K562 (cell line): Measurements from ENCODE around the gene VWA1. TPM values are rescaled to one million over a fixed set of nuclear protein-coding genes. Genes with fewer than 3 reads are reported as not detected.
A peak's percentile ranks its signal among the peaks of the same experiment; 100 is the strongest.

Source experiments
- BRF1 ChIP-seq: IDR thresholded peaks from 3 replicates; pipeline ENCODE4 v1.6.1; 2011; ENCODE audit warnings: borderline replicate concordance, mild to moderate bottlenecking; ENCODE audit not compliant: insufficient read length; ENCODE audit errors: extremely low read depth
- CREM ChIP-seq: IDR thresholded peaks from 2 replicates; pipeline ENCODE4 v1.6.1; 2014; ENCODE audit warnings: antibody characterized with exemption, low read depth
- DPF2 ChIP-seq: fragments of 450-650 bp; IDR thresholded peaks from 2 replicates; pipeline ENCODE4 v1.6.1; 2016
- KDM1A ChIP-seq, 2 experiments: fragments of 450-650 bp; IDR thresholded peaks; 2 replicates each; pipeline ENCODE4 v1.6.1; 2016; ENCODE audit warnings: mild to moderate bottlenecking in 2 of 2
- MBD2 ChIP-seq: sonication (generic); IDR thresholded peaks from 2 replicates; pipeline ENCODE4 v1.6.1; 2016; ENCODE audit warnings: low read depth, borderline replicate concordance
- NR1H2 ChIP-seq: sonication (generic); formaldehyde crosslinking; IDR thresholded peaks from 2 replicates; pipeline ENCODE4 v1.4.0; 2020; ENCODE audit warnings: mild to moderate bottlenecking, missing genetic modification reagents
- PHF8 ChIP-seq: fragments of 200-600 bp; sonication (generic); IDR thresholded peaks from 2 replicates; pipeline ENCODE4 v1.6.1; 2012; ENCODE audit warnings: mixed run types, mild to moderate bottlenecking, inconsistent platforms, low read length, moderate library complexity, borderline replicate concordance
- RBFOX2 ChIP-seq: fragments of 200-400 bp; formaldehyde crosslinking; IDR thresholded peaks from 2 replicates; pipeline ENCODE4 v1.6.1; 2017; ENCODE audit warnings: low read depth, mild to moderate bottlenecking, low read length, moderate library complexity
- TAF7 ChIP-seq: fragments of 450-650 bp; IDR thresholded peaks from 2 replicates; pipeline ENCODE4 v1.6.1; 2016; ENCODE audit warnings: missing genetic modification characterization, missing compliant biosample characterization
- TCF7L2 ChIP-seq: fragments of 150-350 bp; IDR thresholded peaks from 2 replicates; pipeline ENCODE4 v1.6.1; 2016; ENCODE audit warnings: low read depth, mild to moderate bottlenecking, low read length, moderate library complexity
- ZC3H11A ChIP-seq: IDR thresholded peaks from 2 replicates; pipeline ENCODE4 v1.6.1; 2012; ENCODE audit warnings: low read depth, low read length, improper control_type of control experiment
- ZNF23 ChIP-seq: fragments of 250-450 bp; sonication (Bioruptor Pico); IDR thresholded peaks from 2 replicates; pipeline ENCODE4 v1.4.0; 2020; ENCODE audit warnings: mild to moderate bottlenecking
- ZNF316 ChIP-seq: fragments of 450-650 bp; IDR thresholded peaks from 2 replicates; pipeline ENCODE4 v1.6.1; 2016
- polyA plus RNA-seq, 8 experiments: library from polyadenylated mRNA; depleted of rRNA in 4 of 8; stranded (reverse) in 5 of 8; unstranded in 3 of 8; fragments of >200 nt; fragmentation: Nextera tagmentation in 2 of 8; fragmentation: Illumina TruSeq in 1 of 8; extraction: Ambion mirVana in 2 of 8; extraction: Trizol in 1 of 8; gene quantifications; 2 replicates each; pipeline versions ENCODE4 v1.2.1 to v1.2.3, GENCODE V29; 2011 to 2014; ENCODE audit warnings: inconsistent platforms in 1 of 8, missing spikeins in 1 of 8
- total RNA-seq, 7 experiments: library from RNA; depleted of rRNA in 6 of 7; stranded (reverse); fragments of >200 nt in 6 of 7; fragmentation: Illumina TruSeq in 2 of 7; extraction: Trizol in 2 of 7; gene quantifications; 2 replicates each; pipeline versions ENCODE4 v1.2.1 to v1.2.3, GENCODE V29; 2011 to 2021; ENCODE audit warnings: low replicate concordance in 1 of 7
- TF ChIP-seq, protein P1 (sequence below), 2 experiments: fragments of 450-650 bp; formaldehyde crosslinking in 1 of 2; IDR thresholded peaks; 2 replicates each; pipeline versions ENCODE4 v1.4.0 to v1.6.1; 2014 to 2020; ENCODE audit warnings: mild to moderate bottlenecking in 2 of 2, borderline replicate concordance in 1 of 2, low read depth in 1 of 2
- TF ChIP-seq, protein P2 (sequence below): fragments of 250-450 bp; sonication (Bioruptor Pico); IDR thresholded peaks from 2 replicates; pipeline ENCODE4 v1.8.0; 2021; ENCODE audit warnings: borderline replicate concordance, mild to moderate bottlenecking, moderate library complexity; ENCODE audit not compliant: poor library complexity, severe bottlenecking
- TF ChIP-seq, protein P3 (sequence below): sonication (generic); formaldehyde crosslinking; IDR thresholded peaks from 2 replicates; pipeline ENCODE4 v1.8.0; 2022; ENCODE audit warnings: missing genetic modification reagents, mild to moderate bottlenecking, moderate library complexity, borderline replicate concordance
- TF ChIP-seq, protein P4 (sequence below): sonication (generic); formaldehyde crosslinking; IDR thresholded peaks from 2 replicates; pipeline ENCODE4 v1.8.0; 2023; ENCODE audit warnings: mild to moderate bottlenecking, missing genetic modification reagents

Gene VWA1
- total and polyA plus RNA-seq, 9 of the 15 experiments (the other 6 are each of a cell fraction or from before 2014, with no cell fraction given): 0.01 to 6.4 (median 0.85) TPM

DNA sequence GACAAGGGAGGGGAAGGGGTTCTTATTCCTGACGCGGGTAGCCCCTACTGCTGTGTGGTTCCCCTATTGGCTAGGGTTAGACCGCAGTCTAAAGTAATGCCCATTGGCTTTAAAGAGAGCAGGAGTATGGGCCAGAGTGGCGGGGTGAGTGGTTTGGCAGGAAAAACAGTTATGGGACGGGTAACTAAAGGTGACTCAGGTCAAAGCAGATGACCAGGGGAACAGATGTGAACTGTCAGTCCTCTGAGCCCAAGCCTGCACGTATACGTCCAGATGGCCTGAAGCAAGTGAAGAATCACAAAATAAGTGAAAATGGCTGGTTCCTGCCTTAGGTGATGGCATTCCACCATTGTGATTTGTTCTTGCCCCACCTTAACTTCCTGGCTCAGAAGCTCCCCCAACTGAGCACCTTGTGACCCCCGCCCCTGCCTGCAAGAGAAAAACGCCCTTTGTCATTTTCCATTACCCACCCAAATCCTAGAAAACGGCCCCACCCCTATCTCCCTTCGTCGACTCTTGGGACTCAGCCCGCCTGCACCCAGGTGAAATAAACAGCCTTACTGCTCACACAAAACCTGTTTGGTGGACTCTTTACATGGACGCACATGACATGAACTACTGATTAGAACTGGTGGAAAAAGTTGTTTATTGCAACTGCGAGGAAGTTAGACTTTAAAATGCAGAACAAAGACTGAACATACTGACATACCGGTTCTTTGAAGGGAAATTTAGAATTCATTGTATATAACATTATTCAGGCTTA is 35.3 kb downstream of the VWA1 start (continued):
- TF ChIP-seq, protein P1, sequence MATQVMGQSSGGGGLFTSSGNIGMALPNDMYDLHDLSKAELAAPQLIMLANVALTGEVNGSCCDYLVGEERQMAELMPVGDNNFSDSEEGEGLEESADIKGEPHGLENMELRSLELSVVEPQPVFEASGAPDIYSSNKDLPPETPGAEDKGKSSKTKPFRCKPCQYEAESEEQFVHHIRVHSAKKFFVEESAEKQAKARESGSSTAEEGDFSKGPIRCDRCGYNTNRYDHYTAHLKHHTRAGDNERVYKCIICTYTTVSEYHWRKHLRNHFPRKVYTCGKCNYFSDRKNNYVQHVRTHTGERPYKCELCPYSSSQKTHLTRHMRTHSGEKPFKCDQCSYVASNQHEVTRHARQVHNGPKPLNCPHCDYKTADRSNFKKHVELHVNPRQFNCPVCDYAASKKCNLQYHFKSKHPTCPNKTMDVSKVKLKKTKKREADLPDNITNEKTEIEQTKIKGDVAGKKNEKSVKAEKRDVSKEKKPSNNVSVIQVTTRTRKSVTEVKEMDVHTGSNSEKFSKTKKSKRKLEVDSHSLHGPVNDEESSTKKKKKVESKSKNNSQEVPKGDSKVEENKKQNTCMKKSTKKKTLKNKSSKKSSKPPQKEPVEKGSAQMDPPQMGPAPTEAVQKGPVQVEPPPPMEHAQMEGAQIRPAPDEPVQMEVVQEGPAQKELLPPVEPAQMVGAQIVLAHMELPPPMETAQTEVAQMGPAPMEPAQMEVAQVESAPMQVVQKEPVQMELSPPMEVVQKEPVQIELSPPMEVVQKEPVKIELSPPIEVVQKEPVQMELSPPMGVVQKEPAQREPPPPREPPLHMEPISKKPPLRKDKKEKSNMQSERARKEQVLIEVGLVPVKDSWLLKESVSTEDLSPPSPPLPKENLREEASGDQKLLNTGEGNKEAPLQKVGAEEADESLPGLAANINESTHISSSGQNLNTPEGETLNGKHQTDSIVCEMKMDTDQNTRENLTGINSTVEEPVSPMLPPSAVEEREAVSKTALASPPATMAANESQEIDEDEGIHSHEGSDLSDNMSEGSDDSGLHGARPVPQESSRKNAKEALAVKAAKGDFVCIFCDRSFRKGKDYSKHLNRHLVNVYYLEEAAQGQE (IDR thresholded peaks at IDR 0.05; ENCODE audit: borderline replicate concordance): no peak
- TF ChIP-seq, protein P1 (CRISPR knock-in tag; IDR thresholded peaks at IDR 0.05; ENCODE audit: low read depth): no peak
- TF ChIP-seq, protein P2, sequence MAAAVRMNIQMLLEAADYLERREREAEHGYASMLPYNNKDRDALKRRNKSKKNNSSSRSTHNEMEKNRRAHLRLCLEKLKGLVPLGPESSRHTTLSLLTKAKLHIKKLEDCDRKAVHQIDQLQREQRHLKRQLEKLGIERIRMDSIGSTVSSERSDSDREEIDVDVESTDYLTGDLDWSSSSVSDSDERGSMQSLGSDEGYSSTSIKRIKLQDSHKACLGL: no peak
- TF ChIP-seq PHF8 (no peak), ZNF316 (no peak), BRF1 (no peak), DPF2 (peak; percentile 40), CREM (no peak), TCF7L2 (no peak), ZNF23 (CRISPR knock-in tag) (no peak), ZC3H11A (no peak), TAF7 (tag) (0 out of 2 replicates have a peak, but pooled peaks have one; percentile 37), KDM1A (IDR thresholded peaks at IDR 0.05) (no peak), NR1H2 (CRISPR knock-in tag) (no peak), MBD2 (no peak), RBFOX2 (no peak)
- TF ChIP-seq, protein P3, sequence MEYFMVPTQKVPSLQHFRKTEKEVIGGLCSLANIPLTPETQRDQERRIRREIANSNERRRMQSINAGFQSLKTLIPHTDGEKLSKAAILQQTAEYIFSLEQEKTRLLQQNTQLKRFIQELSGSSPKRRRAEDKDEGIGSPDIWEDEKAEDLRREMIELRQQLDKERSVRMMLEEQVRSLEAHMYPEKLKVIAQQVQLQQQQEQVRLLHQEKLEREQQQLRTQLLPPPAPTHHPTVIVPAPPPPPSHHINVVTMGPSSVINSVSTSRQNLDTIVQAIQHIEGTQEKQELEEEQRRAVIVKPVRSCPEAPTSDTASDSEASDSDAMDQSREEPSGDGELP (CRISPR knock-in tag): 0 out of 2 replicates have a peak, but pooled peaks have one; percentile 28
- TF ChIP-seq, protein P4, sequence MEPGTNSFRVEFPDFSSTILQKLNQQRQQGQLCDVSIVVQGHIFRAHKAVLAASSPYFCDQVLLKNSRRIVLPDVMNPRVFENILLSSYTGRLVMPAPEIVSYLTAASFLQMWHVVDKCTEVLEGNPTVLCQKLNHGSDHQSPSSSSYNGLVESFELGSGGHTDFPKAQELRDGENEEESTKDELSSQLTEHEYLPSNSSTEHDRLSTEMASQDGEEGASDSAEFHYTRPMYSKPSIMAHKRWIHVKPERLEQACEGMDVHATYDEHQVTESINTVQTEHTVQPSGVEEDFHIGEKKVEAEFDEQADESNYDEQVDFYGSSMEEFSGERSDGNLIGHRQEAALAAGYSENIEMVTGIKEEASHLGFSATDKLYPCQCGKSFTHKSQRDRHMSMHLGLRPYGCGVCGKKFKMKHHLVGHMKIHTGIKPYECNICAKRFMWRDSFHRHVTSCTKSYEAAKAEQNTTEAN (CRISPR knock-in tag): 0 out of 2 replicates have a peak, but pooled peaks have one; percentile 38
